IPS-18a (cell line): ENCODE measurements around the gene HBA2.
"Not testable (repeated sequence)": the region's sequence is repeated elsewhere in the genome, so short reads cannot be mapped to it uniquely, and the experiment has no call there.

Experiments
- H3K27ac ChIP-seq: one replicate; pipeline ENCODE4 v1.5.1; 2013; ENCODE audit warnings: low read length
- H3K27me3 ChIP-seq: one replicate; pipeline ENCODE4 v1.6.1; 2013; ENCODE audit warnings: mild to moderate bottlenecking, low read length; ENCODE audit not compliant: control insufficient read depth, insufficient read depth
- H3K36me3 ChIP-seq: one replicate; pipeline ENCODE4 v1.6.1; 2013; ENCODE audit warnings: low read depth, low read length; ENCODE audit not compliant: control insufficient read depth
- H3K4me1 ChIP-seq: one replicate; pipeline ENCODE4 v1.6.1; 2013; ENCODE audit warnings: low read depth, low read length; ENCODE audit not compliant: control insufficient read depth
- H3K4me3 ChIP-seq: one replicate; pipeline ENCODE4 v1.5.1; 2013; ENCODE audit warnings: low read length
- H3K9ac ChIP-seq: one replicate; pipeline ENCODE4 v1.6.1; 2013; ENCODE audit warnings: mild to moderate bottlenecking, low read length, moderate library complexity
- H3K9me3 ChIP-seq: one replicate; pipeline ENCODE4 v1.6.1; 2013; ENCODE audit warnings: low read depth, low read length; ENCODE audit not compliant: control insufficient read depth

Gene HBA2

DNA sequence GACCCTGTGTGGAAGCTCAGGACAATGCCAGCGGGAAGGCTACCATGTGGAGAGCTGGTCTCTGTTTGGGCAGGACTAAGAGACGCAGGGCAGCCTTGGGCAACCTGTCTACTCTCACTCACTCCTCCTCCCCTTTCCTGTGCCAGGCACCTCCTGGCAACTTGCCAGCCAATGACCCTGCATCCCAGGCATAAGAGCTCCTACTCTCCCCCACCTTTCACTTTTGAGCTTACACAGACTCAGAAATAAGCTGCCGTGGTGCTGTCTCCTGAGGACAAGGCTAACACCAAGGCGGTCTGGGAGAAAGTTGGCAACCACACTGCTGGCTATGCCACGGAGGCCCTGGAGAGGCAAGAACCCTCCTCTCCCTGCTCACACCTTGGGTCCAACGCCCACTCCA lies 4.3 kb upstream of the HBA2 start:
- Histone ChIP-seq H3K9me3 (no peaks in the 10 kb centered on the region), H3K27me3 (peaks cover 83% of the 10 kb centered on the region), H3K36me3 (no peaks in the 10 kb centered on the region), H3K4me3 (no peak overlapping the region), H3K4me1 (peaks cover 11% of the 10 kb centered on the region), H3K9ac (no peak overlapping the region), H3K27ac (no peak overlapping the region)

DNA sequence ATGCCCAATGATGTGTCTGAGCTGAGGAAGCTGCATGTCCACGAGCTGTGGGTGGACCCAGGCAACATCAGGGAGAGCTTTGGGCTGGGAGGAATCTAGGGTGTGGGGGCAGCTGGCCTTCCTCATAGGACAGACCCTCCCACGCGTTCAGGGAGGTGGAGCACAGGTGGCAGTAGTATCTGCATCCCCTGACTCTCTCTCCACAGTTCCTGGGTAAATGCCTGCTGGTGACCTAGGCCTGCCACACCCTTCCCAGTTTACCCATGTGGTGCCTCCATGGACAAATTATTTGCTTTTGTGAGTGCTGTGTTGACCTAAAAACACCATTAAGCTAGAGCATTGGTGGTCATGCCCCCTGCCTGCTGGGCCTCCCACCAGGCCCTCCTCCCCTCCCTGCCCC lies 3.7 kb upstream of the HBA2 start:
- Histone ChIP-seq H3K9me3 (no peaks in the 10 kb centered on the region), H3K36me3 (no peaks in the 10 kb centered on the region), H3K4me1 (peaks cover 11% of the 10 kb centered on the region), H3K9ac (no peak overlapping the region), H3K27ac (no peak overlapping the region), H3K27me3 (peaks cover 84% of the 10 kb centered on the region), H3K4me3 (no peak overlapping the region)

DNA sequence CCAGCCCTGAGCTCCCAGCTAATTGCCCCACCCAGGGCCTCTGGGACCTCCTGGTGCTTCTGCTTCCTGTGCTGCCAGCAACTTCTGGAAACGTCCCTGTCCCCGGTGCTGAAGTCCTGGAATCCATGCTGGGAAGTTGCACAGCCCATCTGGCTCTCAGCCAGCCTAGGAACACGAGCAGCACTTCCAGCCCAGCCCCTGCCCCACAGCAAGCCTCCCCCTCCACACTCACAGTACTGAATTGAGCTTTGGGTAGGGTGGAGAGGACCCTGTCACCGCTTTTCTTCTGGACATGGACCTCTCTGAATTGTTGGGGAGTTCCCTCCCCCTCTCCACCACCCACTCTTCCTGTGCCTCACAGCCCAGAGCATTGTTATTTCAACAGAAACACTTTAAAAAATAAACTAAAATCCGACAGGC lies 2.6 kb upstream of the HBA2 start:
- peaks cover 92% of the 10 kb centered on the region for H3K27me3 ChIP-seq
- not testable (repeated sequence) for H3K36me3 ChIP-seq, H3K4me3 ChIP-seq, H3K27ac ChIP-seq, H3K9ac ChIP-seq, H3K9me3 ChIP-seq
- H3K4me1 ChIP-seq: peaks cover 11% of the 10 kb centered on the region

DNA sequence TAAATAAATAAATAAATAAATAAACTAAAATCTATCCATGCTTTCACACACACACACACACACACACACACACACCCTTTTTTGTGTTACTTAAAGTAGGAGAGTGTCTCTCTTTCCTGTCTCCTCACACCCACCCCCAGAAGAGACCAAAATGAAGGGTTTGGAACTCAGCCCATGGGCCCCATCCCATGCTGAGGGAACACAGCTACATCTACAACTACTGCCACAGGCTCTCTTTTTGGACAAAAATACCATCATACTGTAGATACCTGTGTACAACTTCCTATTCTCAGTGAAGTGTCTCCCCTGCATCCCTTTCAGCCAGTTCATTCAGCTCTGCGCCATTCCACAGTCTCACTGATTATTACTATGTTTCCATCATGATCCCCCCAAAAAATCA lies 1.9 kb upstream of the HBA2 start:
- peaks cover 92% of the 10 kb centered on the region for H3K27me3 ChIP-seq

DNA sequence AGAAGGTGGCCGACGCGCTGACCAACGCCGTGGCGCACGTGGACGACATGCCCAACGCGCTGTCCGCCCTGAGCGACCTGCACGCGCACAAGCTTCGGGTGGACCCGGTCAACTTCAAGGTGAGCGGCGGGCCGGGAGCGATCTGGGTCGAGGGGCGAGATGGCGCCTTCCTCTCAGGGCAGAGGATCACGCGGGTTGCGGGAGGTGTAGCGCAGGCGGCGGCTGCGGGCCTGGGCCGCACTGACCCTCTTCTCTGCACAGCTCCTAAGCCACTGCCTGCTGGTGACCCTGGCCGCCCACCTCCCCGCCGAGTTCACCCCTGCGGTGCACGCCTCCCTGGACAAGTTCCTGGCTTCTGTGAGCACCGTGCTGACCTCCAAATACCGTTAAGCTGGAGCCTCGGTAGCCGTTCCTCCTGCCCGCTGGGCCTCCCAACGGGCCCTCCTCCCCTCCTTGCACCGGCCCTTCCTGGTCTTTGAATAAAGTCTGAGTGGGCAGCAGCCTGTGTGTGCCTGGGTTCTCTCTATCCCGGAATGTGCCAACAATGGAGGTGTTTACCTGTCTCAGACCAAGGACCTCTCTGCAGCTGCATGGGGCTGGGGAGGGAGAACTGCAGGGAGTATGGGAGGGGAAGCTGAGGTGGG lies 657 bp downstream of the HBA2 start:
- peaks cover 87% of the 10 kb centered on the region for H3K27me3 ChIP-seq
- H3K36me3 ChIP-seq, H3K4me1 ChIP-seq, H3K27ac ChIP-seq, H3K4me3 ChIP-seq, H3K9me3 ChIP-seq, H3K9ac ChIP-seq: not testable (repeated sequence)

More for the DNA sequence above, 1.9 kb upstream of the HBA2 start:
- Histone ChIP-seq H3K9me3 (no peaks in the 10 kb centered on the region), H3K4me1 (peaks cover 8% of the 10 kb centered on the region), H3K27ac (no peak overlapping the region), H3K9ac (no peak overlapping the region), H3K4me3 (no peak overlapping the region), H3K36me3 (no peaks in the 10 kb centered on the region)

- H3K4me1 ChIP-seq, H3K36me3 ChIP-seq, H3K9me3 ChIP-seq, H3K9ac ChIP-seq, H3K4me3 ChIP-seq, H3K27ac ChIP-seq: not testable (repeated sequence)
- peaks cover 87% of the 10 kb centered on the region for H3K27me3 ChIP-seq
Measured at GRCh38 chr16:173928-174769, 1.5 kb downstream of the HBA2 start.

- Histone ChIP-seq H3K27ac (no peak overlapping the region), H3K9ac (no peak overlapping the region), H3K36me3 (no peaks in the 10 kb centered on the region), H3K9me3 (no peaks in the 10 kb centered on the region), H3K27me3 (peaks cover 88% of the 10 kb centered on the region), H3K4me1 (no peaks in the 10 kb centered on the region), H3K4me3 (no peak overlapping the region)
Measured at GRCh38 chr16:175011-175949, 2.6 kb downstream of the HBA2 start.

- not testable (repeated sequence) for H3K9me3 ChIP-seq, H3K27ac ChIP-seq, H3K4me1 ChIP-seq, H3K4me3 ChIP-seq, H3K9ac ChIP-seq, H3K36me3 ChIP-seq
- peaks cover 88% of the 10 kb centered on the region for H3K27me3 ChIP-seq
Measured at GRCh38 chr16:176006-176405, 3.3 kb downstream of the HBA2 start.

DNA sequence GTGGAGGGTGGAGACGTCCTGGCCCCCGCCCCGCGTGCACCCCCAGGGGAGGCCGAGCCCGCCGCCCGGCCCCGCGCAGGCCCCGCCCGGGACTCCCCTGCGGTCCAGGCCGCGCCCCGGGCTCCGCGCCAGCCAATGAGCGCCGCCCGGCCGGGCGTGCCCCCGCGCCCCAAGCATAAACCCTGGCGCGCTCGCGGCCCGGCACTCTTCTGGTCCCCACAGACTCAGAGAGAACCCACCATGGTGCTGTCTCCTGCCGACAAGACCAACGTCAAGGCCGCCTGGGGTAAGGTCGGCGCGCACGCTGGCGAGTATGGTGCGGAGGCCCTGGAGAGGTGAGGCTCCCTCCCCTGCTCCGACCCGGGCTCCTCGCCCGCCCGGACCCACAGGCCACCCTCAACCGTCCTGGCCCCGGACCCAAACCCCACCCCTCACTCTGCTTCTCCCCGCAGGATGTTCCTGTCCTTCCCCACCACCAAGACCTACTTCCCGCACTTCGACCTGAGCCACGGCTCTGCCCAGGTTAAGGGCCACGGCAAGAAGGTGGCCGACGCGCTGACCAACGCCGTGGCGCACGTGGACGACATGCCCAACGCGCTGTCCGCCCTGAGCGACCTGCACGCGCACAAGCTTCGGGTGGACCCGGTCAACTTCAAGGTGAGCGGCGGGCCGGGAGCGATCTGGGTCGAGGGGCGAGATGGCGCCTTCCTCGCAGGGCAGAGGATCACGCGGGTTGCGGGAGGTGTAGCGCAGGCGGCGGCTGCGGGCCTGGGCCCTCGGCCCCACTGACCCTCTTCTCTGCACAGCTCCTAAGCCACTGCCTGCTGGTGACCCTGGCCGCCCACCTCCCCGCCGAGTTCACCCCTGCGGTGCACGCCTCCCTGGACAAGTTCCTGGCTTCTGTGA lies 4.1 kb downstream of the HBA2 start, which contains the start of gene HBA1:
Gene HBA1 (plus strand): TSS at position 204 of the 906 bp plus-strand sequence. CDS start 37 bp downstream, at position 241.
- H3K9ac ChIP-seq, H3K4me3 ChIP-seq, H3K4me1 ChIP-seq, H3K9me3 ChIP-seq, H3K36me3 ChIP-seq, H3K27ac ChIP-seq: not testable (repeated sequence)
- H3K27me3 ChIP-seq: peaks cover 84% of the 10 kb centered on the region

- H3K27me3 ChIP-seq: peaks cover 78% of the 10 kb centered on the region
- no peak overlapping the region for H3K9ac ChIP-seq
- no peak overlapping the region for H3K4me3 ChIP-seq
- no peaks in the 10 kb centered on the region for H3K9me3 ChIP-seq
- no peaks in the 10 kb centered on the region for H3K4me1 ChIP-seq
- H3K36me3 ChIP-seq: no peaks in the 10 kb centered on the region
- no peak overlapping the region for H3K27ac ChIP-seq
Measured at GRCh38 chr16:177394-177822, 4.7 kb downstream of the HBA2 start.
